ENCODE results near the gene TTC16.
"Not testable (repeated sequence)": the region's sequence is repeated elsewhere in the genome, so short reads cannot be mapped to it uniquely, and the experiment has no call there.

The TTC16 gene

DNA sequence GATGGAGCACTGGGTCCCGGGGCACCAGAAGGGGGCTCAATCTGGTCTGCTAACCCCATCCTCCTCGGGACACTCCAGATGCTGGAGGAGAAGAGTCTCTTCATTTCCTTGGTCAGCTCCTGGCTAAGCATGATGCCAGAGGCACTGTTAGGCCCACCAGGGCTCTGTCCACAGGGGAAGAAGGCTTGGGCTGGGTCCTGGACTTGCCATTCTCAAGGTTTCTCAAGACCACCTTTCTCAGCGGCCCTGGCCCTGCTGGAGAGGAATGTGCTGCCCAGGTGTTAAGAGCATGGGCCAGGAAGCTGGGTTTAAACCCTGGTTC, 54.7 kb downstream of the TTC16 start:
- DNase-seq = no peak

DNA sequence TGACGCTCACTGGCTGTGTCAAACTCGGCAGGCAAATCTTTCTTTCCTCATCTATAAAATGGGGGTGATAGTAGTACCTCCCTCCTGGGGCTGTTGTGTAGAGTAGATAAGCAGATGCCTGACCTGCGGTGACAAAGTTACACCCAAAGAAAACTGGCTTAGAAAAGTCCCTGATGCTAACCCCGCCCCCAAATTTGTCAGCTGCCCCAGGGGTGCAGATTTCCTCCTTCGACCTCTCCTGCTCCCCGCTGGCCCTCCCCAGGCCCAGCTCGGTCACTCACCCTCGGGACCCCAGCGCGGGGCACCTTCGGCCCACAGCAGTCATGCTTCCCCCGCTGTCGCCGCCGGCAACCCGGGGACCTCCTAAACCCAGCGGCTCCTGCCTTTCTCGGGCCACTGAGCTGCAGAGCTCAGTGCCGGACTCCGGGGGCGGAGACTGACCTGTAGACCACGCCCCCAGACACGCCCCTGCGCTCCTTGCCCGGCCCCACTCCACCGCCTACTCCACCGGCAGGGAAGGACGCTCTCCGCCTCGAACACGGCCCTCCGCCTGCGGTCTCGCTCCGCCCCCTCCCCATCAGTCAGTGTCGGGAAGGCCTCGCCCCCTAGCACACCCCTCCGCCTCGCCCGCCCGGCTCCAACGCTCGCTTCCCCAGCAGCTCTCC, 55.2 kb downstream of the TTC16 start:
- DNase-seq = peak; percentile 96

DNA sequence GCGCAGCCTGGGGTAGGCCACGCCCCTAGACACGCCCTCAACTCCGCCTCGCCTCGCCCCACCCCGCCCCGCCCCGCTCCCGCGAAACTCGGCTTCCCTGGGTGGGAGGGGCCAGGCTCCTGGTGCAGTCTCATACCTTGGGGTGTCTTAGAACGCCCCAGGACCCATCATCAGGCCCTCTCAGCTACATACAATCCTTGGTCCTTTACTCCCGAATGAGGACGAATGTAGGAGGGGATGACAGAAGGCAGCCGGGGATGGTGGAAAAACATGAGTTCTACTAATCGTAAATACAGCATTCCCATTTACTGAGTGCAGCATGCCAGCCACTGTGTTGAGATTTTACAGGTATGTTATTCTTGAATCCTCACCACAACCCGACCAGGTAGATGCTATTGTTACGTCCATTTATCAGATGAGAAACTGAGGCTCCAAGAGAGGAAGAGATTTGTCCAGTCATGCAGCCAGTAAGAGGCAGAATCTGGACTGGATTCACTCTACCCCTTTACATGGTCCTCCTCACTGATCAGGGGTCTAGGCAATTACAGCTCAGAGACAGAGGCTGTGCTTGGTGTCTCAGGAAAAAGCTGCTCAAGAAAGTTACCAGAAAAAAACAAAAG, 55.8 kb downstream of the TTC16 start:
- no peak for DNase-seq

- no peak for DNase-seq
These were observed 56.7 kb downstream of the TTC16 start for GRCh38 chr9:127772603-127773002.

GRCh38 chr9:127773272-127773671, 57.4 kb downstream of the TTC16 start:
- no peak for DNase-seq

DNA sequence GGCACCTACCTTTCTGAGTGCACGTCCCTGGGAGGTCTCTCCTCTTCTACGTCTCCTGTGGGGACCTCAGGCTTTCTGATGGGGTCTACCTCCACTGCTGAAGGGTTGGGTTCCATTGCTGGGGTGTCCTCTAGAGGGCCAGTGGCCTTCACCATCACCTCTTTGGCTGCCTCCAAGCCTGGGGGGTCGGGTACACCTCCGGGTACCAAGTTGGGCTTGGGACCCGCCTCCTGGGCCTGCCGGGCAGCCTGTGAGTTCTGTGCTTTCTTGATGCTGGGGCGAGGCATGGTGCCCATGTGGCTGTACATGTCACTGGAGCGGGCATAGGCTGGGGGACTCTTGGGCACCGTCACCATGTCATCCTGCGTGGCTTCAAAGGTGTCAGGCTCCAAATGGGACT, 58.1 kb downstream of the TTC16 start:
- no peak for DNase-seq

DNA sequence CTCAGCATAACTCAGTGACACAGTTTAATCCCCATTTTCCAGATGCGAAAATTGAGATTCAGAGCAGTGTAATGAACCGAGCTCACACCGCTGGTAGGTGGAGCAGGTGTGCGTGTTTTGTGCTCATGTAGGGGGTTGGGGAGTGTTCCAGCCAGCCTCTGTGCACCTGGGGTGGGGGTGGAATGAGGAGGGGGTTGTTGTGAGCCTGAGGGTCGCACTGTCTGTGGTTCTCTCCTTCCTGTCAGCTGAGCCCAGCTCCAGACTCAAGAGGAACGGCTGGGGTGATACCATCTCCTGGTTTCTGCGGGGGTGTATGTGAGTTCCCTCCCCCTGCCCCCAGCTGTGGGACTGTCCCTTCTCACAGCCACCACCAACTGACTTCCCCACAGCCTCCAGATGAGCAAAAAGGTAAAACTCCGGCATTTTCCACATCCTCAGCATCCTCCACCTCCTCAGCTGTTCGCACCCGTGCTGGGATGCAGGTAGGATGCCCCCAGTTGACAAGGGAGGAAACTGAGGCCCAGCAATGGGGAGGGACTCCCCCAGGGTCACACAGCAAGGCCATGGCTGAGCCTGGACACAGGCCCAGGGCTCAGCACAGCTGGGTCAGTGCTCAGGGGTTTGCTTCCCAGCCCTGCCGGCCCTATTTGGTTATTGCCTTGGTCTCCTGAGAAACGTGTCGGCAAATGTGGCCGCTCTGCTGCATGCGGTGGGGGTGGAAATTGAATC, 60.5 kb downstream of the TTC16 start:
- no peak for DNase-seq

- no peak for DNase-seq
These were observed 61.0 kb downstream of the TTC16 start for GRCh38 chr9:127776924-127777289.

DNA sequence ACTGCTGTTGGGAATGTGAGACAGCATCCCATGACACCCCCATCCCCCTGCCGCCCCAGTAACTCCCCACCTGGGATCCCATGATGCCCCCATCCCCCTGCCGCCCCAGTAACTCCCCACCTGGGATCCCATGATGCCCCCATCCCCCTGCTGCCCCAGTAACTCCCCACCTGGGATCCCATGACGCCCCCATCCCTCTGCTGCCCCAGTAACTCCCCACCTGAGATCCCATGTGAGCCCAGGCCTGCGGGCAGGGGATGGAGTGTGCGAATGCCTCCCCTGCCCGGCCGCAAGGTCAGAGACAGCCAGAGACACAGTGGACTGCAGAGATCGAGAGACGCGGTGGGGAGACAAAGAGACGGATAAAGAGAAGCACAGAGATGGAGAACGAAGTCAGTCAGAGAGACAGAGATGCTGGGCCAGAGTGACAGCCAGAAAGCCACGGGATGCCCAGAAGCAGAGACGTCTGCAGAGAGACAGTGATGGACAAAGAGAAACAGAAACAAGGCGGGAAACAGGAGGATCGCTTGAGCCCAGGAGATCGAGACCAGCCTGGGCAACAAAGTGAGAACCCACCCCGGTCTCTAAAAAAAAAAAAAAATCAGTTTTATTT, 61.6 kb downstream of the TTC16 start:
- no peak for DNase-seq

DNA sequence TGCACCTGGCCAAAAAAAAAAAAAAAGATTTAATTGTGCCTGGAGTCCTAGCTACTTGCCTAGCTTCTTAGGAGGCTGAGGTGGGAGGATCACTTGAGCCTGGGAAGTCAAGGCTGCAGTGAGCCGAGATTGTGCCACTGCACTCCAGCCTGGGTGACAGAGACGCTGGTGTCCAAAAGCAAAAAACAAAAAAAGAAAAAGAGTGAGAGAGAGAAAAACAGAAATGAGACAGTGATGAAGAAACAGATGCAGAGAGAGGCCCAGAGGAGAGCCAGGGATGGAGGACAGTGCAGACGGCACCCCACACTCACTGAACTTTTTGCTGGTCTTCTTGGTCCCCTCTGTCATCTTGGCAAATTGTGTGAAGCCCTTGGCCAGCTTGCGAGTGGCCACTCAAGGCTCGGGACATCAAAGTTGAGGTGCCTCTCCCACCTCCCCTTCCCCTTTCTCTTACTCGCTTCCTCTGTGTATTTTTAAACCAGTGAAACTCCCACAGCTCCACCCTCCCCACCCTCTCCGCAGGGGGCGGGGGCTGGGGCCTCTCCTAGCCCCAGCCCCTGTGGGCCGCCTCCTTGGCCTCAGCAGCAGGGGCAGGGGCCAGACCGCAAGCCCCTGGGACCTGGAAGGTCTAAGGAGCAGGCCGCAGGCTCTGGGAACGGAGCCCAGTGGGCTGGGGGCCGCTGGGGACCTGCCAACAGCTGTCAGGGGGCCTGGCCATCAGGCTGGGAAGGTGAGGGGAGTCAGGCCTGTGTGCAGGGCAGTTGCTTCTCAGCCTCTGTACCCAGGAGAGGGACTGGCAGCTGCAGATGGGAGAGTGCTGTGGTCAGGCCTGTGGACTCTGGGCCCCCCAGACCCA, 62.6 kb downstream of the TTC16 start, which contains the start of gene SH2D3C:
SH2D3C (minus strand) TSS at position 387 of the 856 bp plus-strand sequence; CDS start at position 348, 39 bp downstream.
- DNase-seq = no peak

- no peak for DNase-seq
These were observed 63.5 kb downstream of the TTC16 start for GRCh38 chr9:127779136-127779981.

- no peak for DNase-seq
These were observed 64.4 kb downstream of the TTC16 start for GRCh38 chr9:127780126-127780885.

DNA sequence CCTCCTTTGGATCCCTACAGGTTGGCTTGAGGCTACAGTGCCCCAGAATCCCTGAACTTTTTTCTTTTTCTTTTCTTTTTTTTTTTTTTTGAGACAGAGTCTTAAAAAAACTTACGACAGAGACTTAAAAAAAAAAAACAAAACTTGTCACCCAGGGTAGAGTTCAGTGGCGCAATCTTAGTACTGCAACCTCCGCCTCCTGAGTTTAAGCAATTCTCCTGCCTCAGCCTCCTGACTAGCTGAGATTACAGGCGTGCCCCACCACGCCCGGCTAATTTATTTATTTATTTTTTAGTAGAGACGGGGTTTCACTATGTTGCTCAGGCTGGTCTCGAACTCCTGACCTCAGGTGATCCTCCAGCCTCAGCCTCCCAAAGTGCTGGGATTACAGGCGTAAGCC, 65.0 kb downstream of the TTC16 start:
- not testable (repeated sequence) for DNase-seq
